ENCODE results near the gene OR2A42.
A peak's percentile ranks its signal among the peaks of the same experiment; 100 is the strongest.
"Not testable (repeated sequence)": the region's sequence is repeated elsewhere in the genome, so short reads cannot be mapped to it uniquely, and the experiment has no call there.

OR2A42 gene

DNA sequence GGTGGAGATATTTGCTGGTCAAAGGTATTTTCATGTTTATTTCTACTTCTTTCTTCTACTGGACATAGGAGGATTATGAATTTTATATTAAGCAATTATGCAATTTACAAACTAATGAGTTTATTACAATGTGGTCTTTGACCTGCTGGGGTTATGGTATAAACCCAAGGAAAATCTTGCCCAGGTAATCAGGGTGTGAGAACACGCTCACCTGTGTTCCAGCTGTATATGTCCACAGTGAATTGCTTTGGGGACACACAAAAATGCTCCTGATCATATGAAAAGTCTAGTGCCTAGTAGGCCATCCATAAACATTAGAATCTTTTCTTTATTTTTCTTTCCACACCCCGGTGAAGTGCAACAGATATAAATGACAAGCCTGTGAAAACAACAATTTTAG, at the start of gene OR2A42:
Gene OR2A42, minus strand, starts transcription at position 241 of the 400 bp plus-strand sequence. CDS start 6,762 bp downstream, outside the sequence.
- H3K36me3 Mint-ChIP-seq (ENCODE audit: insufficient read depth); DNase-seq (ENCODE audit: low spot score in 2 of 2); H3K4me1 Mint-ChIP-seq; H3K4me3 Mint-ChIP-seq; H3K9me3 Mint-ChIP-seq; ATAC-seq (replicated peaks; ENCODE audit: extremely low read depth, poor library complexity, severe bottlenecking); H3K27me3 Mint-ChIP-seq; H3K27ac Mint-ChIP-seq (ENCODE audit: low read depth): not testable (repeated sequence)

DNA sequence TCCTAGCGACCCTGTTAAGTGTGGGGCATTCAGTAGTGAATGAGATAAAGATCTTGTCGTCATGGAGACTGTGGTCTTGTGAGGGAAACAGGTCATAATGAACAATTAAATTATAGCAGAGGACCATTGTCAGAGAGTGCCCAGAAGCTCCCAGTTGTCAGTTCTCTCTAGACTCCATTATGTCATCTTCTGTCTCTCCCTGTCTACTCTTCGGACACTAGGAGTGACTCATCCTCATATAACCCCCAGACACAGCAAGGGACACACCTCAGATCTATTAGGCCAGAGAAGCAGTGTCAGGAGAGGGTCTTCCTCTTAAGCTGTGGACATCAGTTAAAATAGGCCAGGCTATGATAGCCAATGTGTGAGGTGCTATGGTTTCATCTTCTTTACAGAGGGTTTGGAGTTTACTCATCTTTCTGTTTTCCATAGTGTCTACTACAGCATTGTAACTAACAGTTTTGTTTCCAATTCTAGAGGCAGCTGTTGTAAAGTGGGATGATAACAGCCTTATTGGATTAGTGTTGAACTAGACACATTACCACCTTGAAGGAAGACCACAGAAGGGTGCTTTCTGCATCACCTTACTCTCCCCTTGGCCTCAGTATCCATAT, 47.9 kb upstream of the OR2A42 start:
- DNase-seq (ENCODE audit: low spot score in 2 of 2); H3K4me3 Mint-ChIP-seq; H3K4me1 Mint-ChIP-seq; H3K27ac Mint-ChIP-seq (ENCODE audit: low read depth); H3K27me3 Mint-ChIP-seq; H3K36me3 Mint-ChIP-seq (ENCODE audit: insufficient read depth); H3K9me3 Mint-ChIP-seq: not testable (repeated sequence)
- peak; percentile 35 for ATAC-seq (replicated peaks; ENCODE audit: extremely low read depth, poor library complexity, severe bottlenecking)

DNA sequence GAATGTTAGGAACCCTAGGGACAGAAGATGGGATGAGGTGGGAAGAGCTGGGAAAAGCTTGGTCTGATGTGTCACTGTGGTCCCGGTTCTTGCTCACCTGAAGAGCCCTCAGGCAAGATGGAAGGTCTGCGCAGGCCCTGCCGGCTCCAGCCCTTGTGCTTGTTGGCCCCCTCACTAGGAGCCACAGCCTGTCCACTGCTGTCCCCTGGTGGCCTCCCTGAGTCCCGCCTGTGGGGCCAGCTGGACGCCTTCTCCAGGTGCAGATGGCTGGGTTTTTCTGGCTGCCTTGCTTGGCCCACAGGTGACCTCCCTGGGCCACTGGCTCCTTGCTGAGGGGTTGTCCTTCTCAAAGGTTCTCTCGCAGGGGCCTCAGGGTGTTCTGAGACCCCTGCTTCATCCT, 44.3 kb upstream of the OR2A42 start:
- H3K4me3 Mint-ChIP-seq; H3K9me3 Mint-ChIP-seq; ATAC-seq (replicated peaks; ENCODE audit: extremely low read depth, poor library complexity, severe bottlenecking); H3K27me3 Mint-ChIP-seq; H3K27ac Mint-ChIP-seq (ENCODE audit: low read depth); H3K36me3 Mint-ChIP-seq (ENCODE audit: insufficient read depth); DNase-seq (ENCODE audit: low spot score in 2 of 2); H3K4me1 Mint-ChIP-seq: not testable (repeated sequence)

- H3K4me3 Mint-ChIP-seq; H3K27me3 Mint-ChIP-seq; H3K27ac Mint-ChIP-seq (ENCODE audit: low read depth); H3K36me3 Mint-ChIP-seq (ENCODE audit: insufficient read depth); H3K9me3 Mint-ChIP-seq; DNase-seq (ENCODE audit: low spot score in 2 of 2); ATAC-seq (replicated peaks; ENCODE audit: extremely low read depth, poor library complexity, severe bottlenecking); H3K4me1 Mint-ChIP-seq: not testable (repeated sequence)
Observed at GRCh38 chr7:144282490-144282889, 43.1 kb upstream of the OR2A42 start.

DNA sequence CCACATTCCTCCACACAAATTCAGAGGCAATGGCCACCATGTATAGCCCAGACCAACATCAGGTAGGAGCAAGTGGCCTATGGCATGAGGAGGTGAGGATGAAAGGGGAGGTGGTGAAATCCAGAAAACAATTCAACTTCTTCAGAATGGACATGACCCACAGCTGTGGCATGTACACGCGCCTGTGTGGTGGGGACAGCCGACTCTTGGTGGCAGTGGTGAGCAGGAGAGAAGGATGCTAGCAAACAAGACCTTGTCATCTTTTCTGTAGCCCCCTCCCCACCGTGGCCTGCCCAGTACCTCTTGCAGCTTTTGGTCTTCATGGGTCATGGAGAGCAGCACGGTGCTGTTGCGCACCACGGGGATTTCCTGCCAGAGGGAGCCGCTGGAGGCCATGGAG, 42.6 kb upstream of the OR2A42 start:
- not testable (repeated sequence) for H3K27ac Mint-ChIP-seq (ENCODE audit: low read depth); H3K4me1 Mint-ChIP-seq

GRCh38 chr7:144280010-144280409, 40.6 kb upstream of the OR2A42 start:
- H3K4me1 Mint-ChIP-seq; H3K27me3 Mint-ChIP-seq; DNase-seq (ENCODE audit: low spot score in 2 of 2); H3K36me3 Mint-ChIP-seq (ENCODE audit: insufficient read depth); H3K27ac Mint-ChIP-seq (ENCODE audit: low read depth); ATAC-seq (replicated peaks; ENCODE audit: extremely low read depth, poor library complexity, severe bottlenecking); H3K4me3 Mint-ChIP-seq; H3K9me3 Mint-ChIP-seq: not testable (repeated sequence)

More for the DNA sequence above, 42.6 kb upstream of the OR2A42 start:
- not testable (repeated sequence) for H3K9me3 Mint-ChIP-seq; H3K27me3 Mint-ChIP-seq; DNase-seq (ENCODE audit: low spot score in 2 of 2); H3K36me3 Mint-ChIP-seq (ENCODE audit: insufficient read depth); ATAC-seq (replicated peaks; ENCODE audit: extremely low read depth, poor library complexity, severe bottlenecking); H3K4me3 Mint-ChIP-seq

GRCh38 chr7:144275281-144275680, 35.9 kb upstream of the OR2A42 start:
- not testable (repeated sequence) for H3K4me1 Mint-ChIP-seq; H3K27ac Mint-ChIP-seq (ENCODE audit: low read depth); ATAC-seq (replicated peaks; ENCODE audit: extremely low read depth, poor library complexity, severe bottlenecking); H3K9me3 Mint-ChIP-seq; H3K27me3 Mint-ChIP-seq; H3K36me3 Mint-ChIP-seq (ENCODE audit: insufficient read depth); DNase-seq (ENCODE audit: low spot score in 2 of 2); H3K4me3 Mint-ChIP-seq

- not testable (repeated sequence) for H3K4me3 Mint-ChIP-seq; H3K27me3 Mint-ChIP-seq; H3K9me3 Mint-ChIP-seq; ATAC-seq (replicated peaks; ENCODE audit: extremely low read depth, poor library complexity, severe bottlenecking); H3K36me3 Mint-ChIP-seq (ENCODE audit: insufficient read depth); H3K27ac Mint-ChIP-seq (ENCODE audit: low read depth); DNase-seq (ENCODE audit: low spot score in 2 of 2); H3K4me1 Mint-ChIP-seq
Observed at GRCh38 chr7:144269188-144269587, 29.8 kb upstream of the OR2A42 start, which contains the start of gene CTAGE8. Gene CTAGE8 (minus strand): TSS chr7:144269288. CDS start chr7:144269250, 38 bp downstream.

GRCh38 chr7:144264692-144265091, 25.3 kb upstream of the OR2A42 start, which contains the start of gene OR2A7:
Gene OR2A7 (minus strand): TSS chr7:144264792. CDS start chr7:144259628, 5,164 bp downstream.
- DNase-seq (ENCODE audit: low spot score in 2 of 2); H3K4me1 Mint-ChIP-seq; H3K27me3 Mint-ChIP-seq; ATAC-seq (replicated peaks; ENCODE audit: extremely low read depth, poor library complexity, severe bottlenecking); H3K9me3 Mint-ChIP-seq; H3K27ac Mint-ChIP-seq (ENCODE audit: low read depth); H3K4me3 Mint-ChIP-seq; H3K36me3 Mint-ChIP-seq (ENCODE audit: insufficient read depth): not testable (repeated sequence)

GRCh38 chr7:144262128-144262527, 22.7 kb upstream of the OR2A42 start:
- ATAC-seq (replicated peaks; ENCODE audit: extremely low read depth, poor library complexity, severe bottlenecking); DNase-seq (ENCODE audit: low spot score in 2 of 2); H3K9me3 Mint-ChIP-seq; H3K4me3 Mint-ChIP-seq; H3K4me1 Mint-ChIP-seq; H3K36me3 Mint-ChIP-seq (ENCODE audit: insufficient read depth); H3K27me3 Mint-ChIP-seq; H3K27ac Mint-ChIP-seq (ENCODE audit: low read depth): not testable (repeated sequence)

GRCh38 chr7:144259067-144259466, 19.7 kb upstream of the OR2A42 start:
- H3K27ac Mint-ChIP-seq (ENCODE audit: low read depth); DNase-seq (ENCODE audit: low spot score in 2 of 2); H3K9me3 Mint-ChIP-seq; H3K36me3 Mint-ChIP-seq (ENCODE audit: insufficient read depth); H3K27me3 Mint-ChIP-seq; H3K4me1 Mint-ChIP-seq; ATAC-seq (replicated peaks; ENCODE audit: extremely low read depth, poor library complexity, severe bottlenecking); H3K4me3 Mint-ChIP-seq: not testable (repeated sequence)

GRCh38 chr7:144256112-144256511, 16.7 kb upstream of the OR2A42 start:
- Mint-ChIP-seq H3K27me3 (no peaks in the 10 kb centered on the region), H3K4me3 (no peak overlapping the region), H3K36me3 (ENCODE audit: insufficient read depth) (no peaks in the 10 kb centered on the region), H3K9me3 (no peaks in the 10 kb centered on the region), H3K27ac (ENCODE audit: low read depth) (no peak overlapping the region), H3K4me1 (no peaks in the 10 kb centered on the region)
- DNase-seq (ENCODE audit: low spot score in 2 of 2), result no peak
- ATAC-seq (replicated peaks; ENCODE audit: extremely low read depth, poor library complexity, severe bottlenecking), result no peak

DNA sequence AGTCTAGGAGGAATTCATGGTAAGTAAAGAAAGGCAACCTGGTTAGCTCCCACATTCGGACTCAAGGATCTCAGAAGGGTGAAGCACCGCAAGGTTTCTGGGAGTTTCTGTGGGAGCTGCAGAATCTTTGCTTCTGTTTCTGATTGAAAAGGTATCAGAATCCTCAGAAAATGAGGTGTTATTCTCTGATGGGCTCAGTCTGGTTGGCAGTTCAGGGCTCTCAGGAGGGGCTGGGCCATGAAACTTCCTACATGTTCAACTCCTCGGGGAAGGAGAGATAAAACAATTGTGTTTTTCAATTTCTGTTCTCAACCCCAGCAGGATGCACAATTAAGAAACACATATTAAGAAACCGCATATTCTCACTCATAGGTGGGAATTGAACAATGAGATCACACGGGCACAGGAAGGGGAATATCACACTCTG, 16.1 kb upstream of the OR2A42 start:
- Mint-ChIP-seq H3K27ac (ENCODE audit: low read depth) (no peak overlapping the region), H3K27me3 (no peaks in the 10 kb centered on the region), H3K9me3 (no peaks in the 10 kb centered on the region), H3K4me3 (no peak overlapping the region), H3K36me3 (ENCODE audit: insufficient read depth) (no peaks in the 10 kb centered on the region), H3K4me1 (no peaks in the 10 kb centered on the region)
- ATAC-seq (replicated peaks; ENCODE audit: extremely low read depth, poor library complexity, severe bottlenecking) (no peak), DNase-seq (ENCODE audit: low spot score in 2 of 2) (no peak)

Measured in central memory CD8-positive, alpha-beta T cell (primary cell).